WTC11 (cell line): ENCODE data around the gene ARHGAP19. TPM values are rescaled to one million over a fixed set of nuclear protein-coding genes. Genes with fewer than 3 reads are reported as not detected.

Source experiments
- ATAC-seq: fragments of 200-7000 bp; cut with Tn5 transposase; 2 replicates; pipeline ENCODE4 v1.10.0; 2021; ENCODE audit warnings: mild to moderate bottlenecking, moderate library complexity
- CTCF ChIA-PET: fragments of 300-600 bp; sonication (Branson Sonifier 250); formaldehyde crosslinking; loops from one replicate; lab custom pipeline; 2021; ENCODE audit warnings: antibody characterized with exemption; lab: Charles Lee
- POLR2A ChIA-PET: fragments of 350-600 bp; sonication (Branson Sonifier 250); formaldehyde crosslinking; loops from one replicate; lab custom pipeline; 2021; ENCODE audit warnings: antibody characterized with exemption; lab: Charles Lee
- DNase-seq: peaks from one replicate; pipeline ENCODE4 v3.0.0; 2021; ENCODE audit warnings: low spot score
- H3K27ac Mint-ChIP-seq: 2 replicates; pipeline ENCODE4 v1.8.0; 2021; ENCODE audit warnings: mixed read lengths
- H3K27me3 Mint-ChIP-seq: 2 replicates; pipeline ENCODE4 v1.8.0; 2021; ENCODE audit warnings: low read depth, mild to moderate bottlenecking, moderate library complexity, mixed read lengths
- H3K36me3 Mint-ChIP-seq: 2 replicates; pipeline ENCODE4 v1.8.0; 2021; ENCODE audit warnings: mixed read lengths
- H3K4me1 Mint-ChIP-seq: 2 replicates; pipeline ENCODE4 v1.8.0; 2022; ENCODE audit warnings: mixed read lengths
- H3K4me3 Mint-ChIP-seq: 2 replicates; pipeline ENCODE4 v1.8.0; 2021; ENCODE audit warnings: mild to moderate bottlenecking, moderate library complexity, mixed read lengths
- H3K9me3 Mint-ChIP-seq: 2 replicates; pipeline ENCODE4 v1.8.0; 2021; ENCODE audit warnings: mixed read lengths
- ATF1 ChIP-seq: sonication (generic); formaldehyde crosslinking; IDR thresholded peaks from 2 replicates; pipeline ENCODE4 v1.8.1; 2023; ENCODE audit warnings: mild to moderate bottlenecking, moderate library complexity, missing genetic modification reagents
- ELF4 ChIP-seq: sonication (generic); formaldehyde crosslinking; IDR thresholded peaks from 2 replicates; pipeline ENCODE4 v1.8.1; 2022; ENCODE audit warnings: low read depth, mild to moderate bottlenecking, moderate library complexity, missing genetic modification reagents
- EMX1 ChIP-seq: fragments of 250-450 bp; sonication (Bioruptor Pico); IDR thresholded peaks from 2 replicates; pipeline ENCODE4 v1.8.0; 2021; ENCODE audit warnings: mild to moderate bottlenecking
- ETV6 ChIP-seq: sonication (generic); formaldehyde crosslinking; IDR thresholded peaks from 2 replicates; pipeline ENCODE4 v1.8.1; 2022; ENCODE audit warnings: mild to moderate bottlenecking, missing genetic modification reagents
- GRHL2 ChIP-seq: fragments of 250-450 bp; sonication (Bioruptor Pico); IDR thresholded peaks from 2 replicates; pipeline ENCODE4 v1.8.0; 2022; ENCODE audit warnings: mild to moderate bottlenecking, moderate library complexity; ENCODE audit not compliant: insufficient replicate concordance, severe bottlenecking
- GTF2I ChIP-seq: fragments of 250-450 bp; sonication (Bioruptor Pico); conservative IDR thresholded peaks from 2 replicates; pipeline ENCODE4 v1.4.0; 2021; ENCODE audit warnings: mild to moderate bottlenecking
- MXD4 ChIP-seq: fragments of 250-450 bp; sonication (Bioruptor Pico); IDR thresholded peaks from 2 replicates; pipeline ENCODE4 v1.8.0; 2021; ENCODE audit warnings: mild to moderate bottlenecking, moderate library complexity, borderline replicate concordance
- MYBL2 ChIP-seq: sonication (generic); formaldehyde crosslinking; IDR thresholded peaks from 2 replicates; pipeline ENCODE4 v1.8.1; 2023; ENCODE audit warnings: mild to moderate bottlenecking, moderate library complexity, missing genetic modification reagents
- NFATC4 ChIP-seq: fragments of 250-450 bp; sonication (Bioruptor Pico); IDR thresholded peaks from 2 replicates; pipeline ENCODE4 v1.9.0; 2021; ENCODE audit warnings: mild to moderate bottlenecking
- PRRX2 ChIP-seq: fragments of 250-450 bp; sonication (Bioruptor Pico); IDR thresholded peaks from 2 replicates; pipeline ENCODE4 v1.8.0; 2021; ENCODE audit warnings: mild to moderate bottlenecking
- TCF7 ChIP-seq: sonication (generic); formaldehyde crosslinking; IDR thresholded peaks from 2 replicates; pipeline ENCODE4 v1.8.0; 2022; ENCODE audit warnings: mild to moderate bottlenecking, low read depth, missing genetic modification reagents, moderate library complexity
- ZBTB21 ChIP-seq: sonication (generic); formaldehyde crosslinking; IDR thresholded peaks from 2 replicates; pipeline ENCODE4 v1.8.1; 2023; ENCODE audit warnings: mild to moderate bottlenecking, missing genetic modification reagents, borderline replicate concordance
- ZNF138 ChIP-seq: sonication (generic); formaldehyde crosslinking; conservative IDR thresholded peaks from 2 replicates; pipeline ENCODE4 v1.8.1; 2022; ENCODE audit warnings: mild to moderate bottlenecking, moderate library complexity, missing genetic modification reagents
- ZNF263 ChIP-seq: sonication (generic); formaldehyde crosslinking; IDR thresholded peaks from 2 replicates; pipeline ENCODE4 v1.8.1; 2022; ENCODE audit warnings: low read depth, mild to moderate bottlenecking, moderate library complexity, missing genetic modification reagents
- total RNA-seq: library from RNA; stranded (reverse); gene quantifications from 3 replicates; pipeline ENCODE4 v1.2.3, GENCODE V29; 2021
- TF ChIP-seq, protein P1 (sequence below): sonication (generic); formaldehyde crosslinking; conservative IDR thresholded peaks from 2 replicates; pipeline ENCODE4 v1.8.1; 2022; ENCODE audit warnings: mild to moderate bottlenecking, missing genetic modification reagents
- TF ChIP-seq, protein P2 (sequence below): sonication (generic); formaldehyde crosslinking; IDR thresholded peaks from 2 replicates; pipeline ENCODE4 v1.8.1; 2023; ENCODE audit warnings: mild to moderate bottlenecking, missing genetic modification reagents
- TF ChIP-seq, protein P3 (sequence below): sonication (generic); formaldehyde crosslinking; IDR thresholded peaks from 2 replicates; pipeline ENCODE4 v1.8.0; 2022; ENCODE audit warnings: mild to moderate bottlenecking, missing genetic modification reagents
- TF ChIP-seq, protein P4 (sequence below): sonication (generic); formaldehyde crosslinking; IDR thresholded peaks from 2 replicates; pipeline ENCODE4 v1.8.1; 2022; ENCODE audit warnings: low read depth, mild to moderate bottlenecking, moderate library complexity, missing genetic modification reagents, borderline replicate concordance
- TF ChIP-seq, protein P5 (sequence below): sonication (generic); formaldehyde crosslinking; IDR thresholded peaks from 2 replicates; pipeline ENCODE4 v1.8.0; 2022; ENCODE audit warnings: mild to moderate bottlenecking, missing genetic modification reagents

ARHGAP19 gene
- total RNA-seq, 1 experiment from 2014 or later = 42.2 TPM

DNA sequence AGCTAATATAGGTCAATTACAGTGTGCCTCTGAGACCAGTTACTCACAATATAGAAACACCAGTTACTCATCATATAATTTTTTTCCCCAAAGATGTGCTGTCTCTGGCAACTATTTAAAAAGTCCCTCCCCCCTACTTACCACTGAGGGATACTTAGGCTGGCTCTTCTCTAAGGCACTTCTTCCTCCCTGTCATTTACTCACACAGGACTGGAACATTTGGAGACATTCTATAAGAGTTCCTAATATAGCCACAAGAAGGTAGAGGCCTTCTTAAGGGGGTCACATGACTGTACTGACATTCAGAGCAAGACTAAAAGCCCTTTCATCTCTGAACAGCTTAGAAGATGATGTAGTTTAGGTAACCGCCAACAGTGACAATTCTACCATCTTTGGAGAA is 62.3 kb downstream of the ARHGAP19 start (continued):
- TF ChIP-seq, protein P1, sequence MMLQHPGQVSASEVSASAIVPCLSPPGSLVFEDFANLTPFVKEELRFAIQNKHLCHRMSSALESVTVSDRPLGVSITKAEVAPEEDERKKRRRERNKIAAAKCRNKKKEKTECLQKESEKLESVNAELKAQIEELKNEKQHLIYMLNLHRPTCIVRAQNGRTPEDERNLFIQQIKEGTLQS = no peak
- TF ChIP-seq ELF4 (CRISPR knock-in tag) = no peak

DNA sequence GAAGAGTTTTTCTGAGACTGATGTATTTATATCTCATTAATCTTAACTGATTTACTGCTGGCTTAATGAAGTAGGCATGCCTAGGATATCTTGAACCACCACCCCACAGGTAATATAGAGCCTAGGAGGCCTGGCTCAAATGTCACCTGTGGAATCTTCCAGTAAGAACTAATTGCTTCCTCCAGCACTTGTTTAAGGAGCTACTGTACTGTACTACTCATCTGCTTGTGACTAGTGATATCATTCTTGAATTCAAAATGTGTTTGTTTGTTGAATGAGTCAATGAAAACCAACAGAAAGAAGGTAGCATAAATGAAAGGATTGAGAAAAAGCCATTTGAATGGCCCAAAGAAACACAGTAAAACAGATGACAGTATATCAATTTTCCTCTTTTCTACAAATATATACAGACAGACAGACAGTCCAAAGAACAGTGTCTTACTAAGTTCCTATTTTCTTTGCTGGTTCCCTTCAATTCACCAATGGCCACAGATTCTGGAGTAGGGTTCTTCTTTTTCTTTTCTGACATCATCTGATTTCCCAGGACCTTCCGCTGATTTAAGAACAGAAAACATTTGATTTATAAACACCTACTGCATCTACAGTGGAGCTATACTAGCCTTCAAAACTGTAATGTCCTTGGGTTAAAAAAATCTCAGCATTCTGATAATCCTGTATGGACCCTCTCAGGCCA is 63.0 kb downstream of the ARHGAP19 start:
- CTCF ChIA-PET = no interaction called here
- DNase-seq = no peak
- H3K9me3 Mint-ChIP-seq = no peaks in the 10 kb centered on the region
- no peak for TF ChIP-seq TCF7 (CRISPR knock-in tag)
- H3K4me3 Mint-ChIP-seq = no peak overlapping the region
- ATAC-seq = no peak
- no peaks in the 10 kb centered on the region for H3K27me3 Mint-ChIP-seq
- H3K4me1 Mint-ChIP-seq = no peaks in the 10 kb centered on the region
- POLR2A ChIA-PET = no interaction called here
- peaks cover 10% of the 10 kb centered on the region for H3K36me3 Mint-ChIP-seq
- H3K27ac Mint-ChIP-seq = no peak overlapping the region

DNA sequence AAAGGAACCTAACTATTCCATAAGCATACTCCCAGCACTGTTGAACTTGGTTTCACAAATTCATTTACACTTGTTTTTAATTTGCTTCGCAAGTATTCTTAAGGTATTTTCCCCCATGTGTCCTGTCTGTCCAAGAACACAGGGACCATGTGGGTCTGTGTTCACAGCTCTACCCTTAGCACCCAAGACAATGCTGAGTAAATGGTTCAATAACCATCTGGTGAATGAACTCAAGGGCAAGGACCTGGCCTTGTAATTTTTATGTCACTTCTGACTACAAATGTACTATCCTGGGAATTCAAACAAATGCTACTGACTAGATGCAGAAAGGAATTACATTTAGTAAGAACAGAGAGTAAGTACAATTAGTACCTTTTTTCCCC is 63.7 kb downstream of the ARHGAP19 start:
- Mint-ChIP-seq H3K27me3 (no peaks in the 10 kb centered on the region), H3K9me3 (no peaks in the 10 kb centered on the region), H3K4me3 (no peak overlapping the region), H3K36me3 (peaks cover 10% of the 10 kb centered on the region), H3K27ac (no peak overlapping the region), H3K4me1 (no peaks in the 10 kb centered on the region)
- TF ChIP-seq GRHL2 (CRISPR knock-in tag) (no peak), ZBTB21 (no peak), MXD4 (no peak), ELF4 (CRISPR knock-in tag) (no peak), ZNF263 (CRISPR knock-in tag) (no peak), GTF2I (no peak), PRRX2 (no peak)
- TF ChIP-seq, protein P2, sequence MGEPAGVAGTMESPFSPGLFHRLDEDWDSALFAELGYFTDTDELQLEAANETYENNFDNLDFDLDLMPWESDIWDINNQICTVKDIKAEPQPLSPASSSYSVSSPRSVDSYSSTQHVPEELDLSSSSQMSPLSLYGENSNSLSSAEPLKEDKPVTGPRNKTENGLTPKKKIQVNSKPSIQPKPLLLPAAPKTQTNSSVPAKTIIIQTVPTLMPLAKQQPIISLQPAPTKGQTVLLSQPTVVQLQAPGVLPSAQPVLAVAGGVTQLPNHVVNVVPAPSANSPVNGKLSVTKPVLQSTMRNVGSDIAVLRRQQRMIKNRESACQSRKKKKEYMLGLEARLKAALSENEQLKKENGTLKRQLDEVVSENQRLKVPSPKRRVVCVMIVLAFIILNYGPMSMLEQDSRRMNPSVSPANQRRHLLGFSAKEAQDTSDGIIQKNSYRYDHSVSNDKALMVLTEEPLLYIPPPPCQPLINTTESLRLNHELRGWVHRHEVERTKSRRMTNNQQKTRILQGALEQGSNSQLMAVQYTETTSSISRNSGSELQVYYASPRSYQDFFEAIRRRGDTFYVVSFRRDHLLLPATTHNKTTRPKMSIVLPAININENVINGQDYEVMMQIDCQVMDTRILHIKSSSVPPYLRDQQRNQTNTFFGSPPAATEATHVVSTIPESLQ = no peak
- TF ChIP-seq, protein P3, sequence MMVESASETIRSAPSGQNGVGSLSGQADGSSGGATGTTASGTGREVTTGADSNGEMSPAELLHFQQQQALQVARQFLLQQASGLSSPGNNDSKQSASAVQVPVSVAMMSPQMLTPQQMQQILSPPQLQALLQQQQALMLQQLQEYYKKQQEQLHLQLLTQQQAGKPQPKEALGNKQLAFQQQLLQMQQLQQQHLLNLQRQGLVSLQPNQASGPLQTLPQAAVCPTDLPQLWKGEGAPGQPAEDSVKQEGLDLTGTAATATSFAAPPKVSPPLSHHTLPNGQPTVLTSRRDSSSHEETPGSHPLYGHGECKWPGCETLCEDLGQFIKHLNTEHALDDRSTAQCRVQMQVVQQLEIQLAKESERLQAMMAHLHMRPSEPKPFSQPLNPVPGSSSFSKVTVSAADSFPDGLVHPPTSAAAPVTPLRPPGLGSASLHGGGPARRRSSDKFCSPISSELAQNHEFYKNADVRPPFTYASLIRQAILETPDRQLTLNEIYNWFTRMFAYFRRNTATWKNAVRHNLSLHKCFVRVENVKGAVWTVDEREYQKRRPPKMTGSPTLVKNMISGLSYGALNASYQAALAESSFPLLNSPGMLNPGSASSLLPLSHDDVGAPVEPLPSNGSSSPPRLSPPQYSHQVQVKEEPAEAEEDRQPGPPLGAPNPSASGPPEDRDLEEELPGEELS = no peak
- TF ChIP-seq, protein P4, sequence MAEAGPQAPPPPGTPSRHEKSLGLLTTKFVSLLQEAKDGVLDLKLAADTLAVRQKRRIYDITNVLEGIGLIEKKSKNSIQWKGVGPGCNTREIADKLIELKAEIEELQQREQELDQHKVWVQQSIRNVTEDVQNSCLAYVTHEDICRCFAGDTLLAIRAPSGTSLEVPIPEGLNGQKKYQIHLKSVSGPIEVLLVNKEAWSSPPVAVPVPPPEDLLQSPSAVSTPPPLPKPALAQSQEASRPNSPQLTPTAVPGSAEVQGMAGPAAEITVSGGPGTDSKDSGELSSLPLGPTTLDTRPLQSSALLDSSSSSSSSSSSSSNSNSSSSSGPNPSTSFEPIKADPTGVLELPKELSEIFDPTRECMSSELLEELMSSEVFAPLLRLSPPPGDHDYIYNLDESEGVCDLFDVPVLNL (CRISPR knock-in tag) = no peak
- TF ChIP-seq, protein P1 = no peak
- POLR2A ChIA-PET = no interaction called here
- DNase-seq = no peak
- CTCF ChIA-PET = no interaction called here
- ATAC-seq = no peak

DNA sequence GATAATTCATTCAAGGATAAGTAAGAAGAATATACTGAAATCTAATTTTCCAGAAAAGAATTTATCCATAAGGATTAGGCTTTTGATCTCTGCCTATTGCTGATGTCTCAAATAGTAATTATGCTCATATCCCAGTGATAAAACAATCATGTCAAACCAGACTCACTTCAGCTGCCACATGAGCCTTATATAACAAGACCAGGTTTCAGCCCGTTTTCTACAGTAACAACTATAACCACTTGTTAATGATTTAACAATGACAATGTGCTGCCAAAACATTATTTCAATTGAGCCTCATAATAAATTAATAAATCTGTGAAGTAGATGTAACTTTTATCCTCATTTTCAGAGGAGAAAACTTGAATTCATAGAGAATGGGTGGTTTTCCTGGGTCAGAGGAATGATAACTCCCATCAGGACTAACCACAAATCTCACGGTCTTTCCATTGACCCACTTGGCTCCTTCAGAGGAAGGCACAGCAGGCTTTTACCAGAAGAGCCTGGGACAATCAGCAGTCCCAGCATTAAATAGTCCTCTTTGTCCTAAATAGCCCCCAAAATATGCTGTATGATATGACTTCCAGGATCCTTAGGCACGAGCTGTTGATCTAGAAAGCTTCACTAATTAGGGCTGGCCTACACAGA is 64.2 kb downstream of the ARHGAP19 start:
- ChIA-PET POLR2A (no interaction called here), CTCF (no interaction called here)
- H3K27ac Mint-ChIP-seq = no peak overlapping the region
- ATAC-seq = no peak
- no peaks in the 10 kb centered on the region for H3K9me3 Mint-ChIP-seq
- no peak overlapping the region for H3K4me3 Mint-ChIP-seq
- H3K36me3 Mint-ChIP-seq = peaks cover 10% of the 10 kb centered on the region
- H3K4me1 Mint-ChIP-seq = peaks cover 1% of the 10 kb centered on the region; the same call in 1 of the 2 replicates
- no peaks in the 10 kb centered on the region for H3K27me3 Mint-ChIP-seq
- no peak for DNase-seq
- TF ChIP-seq MYBL2 (CRISPR knock-in tag) = no peak
- TF ChIP-seq, protein P2 = no peak
- TF ChIP-seq EMX1 = no peak
- TF ChIP-seq, protein P5, sequence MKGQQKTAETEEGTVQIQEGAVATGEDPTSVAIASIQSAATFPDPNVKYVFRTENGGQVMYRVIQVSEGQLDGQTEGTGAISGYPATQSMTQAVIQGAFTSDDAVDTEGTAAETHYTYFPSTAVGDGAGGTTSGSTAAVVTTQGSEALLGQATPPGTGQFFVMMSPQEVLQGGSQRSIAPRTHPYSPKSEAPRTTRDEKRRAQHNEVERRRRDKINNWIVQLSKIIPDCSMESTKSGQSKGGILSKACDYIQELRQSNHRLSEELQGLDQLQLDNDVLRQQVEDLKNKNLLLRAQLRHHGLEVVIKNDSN (CRISPR knock-in tag) = no peak
- TF ChIP-seq NFATC4 (CRISPR knock-in tag) = no peak
- no peak for TF ChIP-seq ATF1 (CRISPR knock-in tag)
- TF ChIP-seq ETV6 (CRISPR knock-in tag) = no peak
- no peak for TF ChIP-seq ZNF138 (CRISPR knock-in tag)
